IPS-18c (cell line): ENCODE results near the gene PKIB.
"Not testable (repeated sequence)": the region's sequence is repeated elsewhere in the genome, so short reads cannot be mapped to it uniquely, and the experiment has no call there.

Source experiments
- H3K4me3 ChIP-seq: 2 replicates; pipeline ENCODE4 v1.7.0; 2013; ENCODE audit warnings: low read depth, mild to moderate bottlenecking, low read length, moderate library complexity; ENCODE audit not compliant: insufficient read depth
- H3K9me3 ChIP-seq: one replicate; pipeline ENCODE4 v1.6.1; 2013; ENCODE audit warnings: mild to moderate bottlenecking, low read length, moderate library complexity; ENCODE audit not compliant: control insufficient read depth, insufficient read depth

Gene PKIB

GRCh38 chr6:122744247-122744646, 134.0 kb downstream of the PKIB start:
- H3K9me3 ChIP-seq, H3K4me3 ChIP-seq: not testable (repeated sequence)

- H3K4me3 ChIP-seq, H3K9me3 ChIP-seq: not testable (repeated sequence)
These were observed 134.7 kb downstream of the PKIB start for GRCh38 chr6:122744856-122745255.

- Histone ChIP-seq H3K4me3 (no peak overlapping the region), H3K9me3 (no peaks in the 10 kb centered on the region)
These were observed 136.5 kb downstream of the PKIB start for GRCh38 chr6:122746688-122747087.

- Histone ChIP-seq H3K4me3 (no peak overlapping the region), H3K9me3 (no peaks in the 10 kb centered on the region)
These were observed 137.4 kb downstream of the PKIB start for GRCh38 chr6:122747573-122747972.

- H3K9me3 ChIP-seq = not testable (repeated sequence)
These were observed 138.7 kb downstream of the PKIB start for GRCh38 chr6:122748945-122749344.

GRCh38 chr6:122749451-122750050, 139.3 kb downstream of the PKIB start:
- Histone ChIP-seq H3K4me3 (no peak overlapping the region), H3K9me3 (no peaks in the 10 kb centered on the region)

More at GRCh38 chr6:122748945-122749344, 138.7 kb downstream of the PKIB start:
- not testable (repeated sequence) for H3K4me3 ChIP-seq

- no peak overlapping the region for H3K4me3 ChIP-seq
These were observed 141.1 kb downstream of the PKIB start for GRCh38 chr6:122751326-122751725.

GRCh38 chr6:122752459-122752858, 142.3 kb downstream of the PKIB start:
- H3K4me3 ChIP-seq = no peak overlapping the region

More at GRCh38 chr6:122751326-122751725, 141.1 kb downstream of the PKIB start:
- H3K9me3 ChIP-seq = no peaks in the 10 kb centered on the region

GRCh38 chr6:122753000-122753687, 142.9 kb downstream of the PKIB start:
- Histone ChIP-seq H3K4me3 (no peak overlapping the region), H3K9me3 (no peaks in the 10 kb centered on the region)

More at GRCh38 chr6:122752459-122752858, 142.3 kb downstream of the PKIB start:
- no peaks in the 10 kb centered on the region for H3K9me3 ChIP-seq

GRCh38 chr6:122753688-122754056, 143.5 kb downstream of the PKIB start:
- H3K9me3 ChIP-seq = no peaks in the 10 kb centered on the region
- no peak overlapping the region for H3K4me3 ChIP-seq

- Histone ChIP-seq H3K4me3 (no peak overlapping the region), H3K9me3 (no peaks in the 10 kb centered on the region)
These were observed 144.1 kb downstream of the PKIB start for GRCh38 chr6:122754191-122754731.

GRCh38 chr6:122755901-122756300, 145.7 kb downstream of the PKIB start:
- no peaks in the 10 kb centered on the region for H3K9me3 ChIP-seq

GRCh38 chr6:122758927-122759334, 148.7 kb downstream of the PKIB start:
- H3K9me3 ChIP-seq = no peaks in the 10 kb centered on the region
- no peak overlapping the region for H3K4me3 ChIP-seq

More at GRCh38 chr6:122755901-122756300, 145.7 kb downstream of the PKIB start:
- no peak overlapping the region for H3K4me3 ChIP-seq

GRCh38 chr6:122760330-122760729, 150.1 kb downstream of the PKIB start:
- H3K9me3 ChIP-seq = no peaks in the 10 kb centered on the region
- H3K4me3 ChIP-seq = no peak overlapping the region

- H3K9me3 ChIP-seq = no peaks in the 10 kb centered on the region
- H3K4me3 ChIP-seq = no peak overlapping the region
These were observed 156.1 kb downstream of the PKIB start for GRCh38 chr6:122766256-122766655.

- H3K9me3 ChIP-seq = no peaks in the 10 kb centered on the region
- H3K4me3 ChIP-seq = no peak overlapping the region
These were observed 160.8 kb downstream of the PKIB start for GRCh38 chr6:122770835-122771601.

GRCh38 chr6:122772724-122773415, 162.7 kb downstream of the PKIB start:
- no peaks in the 10 kb centered on the region for H3K9me3 ChIP-seq
- no peak overlapping the region for H3K4me3 ChIP-seq
